ENCODE data around the gene IRF2BPL.
"Not testable (repeated sequence)": the region's sequence is repeated elsewhere in the genome, so short reads cannot be mapped to it uniquely, and the experiment has no call there.

IRF2BPL gene

GRCh38 chr14:77024171-77024691, 4.3 kb downstream of the IRF2BPL start:
- TF ChIP-seq CTCF (conservative IDR thresholded peaks at IDR 0.05; ENCODE audit: low read length): no peak
- DNase-seq (ENCODE audit: low read depth): no peak

GRCh38 chr14:77023001-77023996, 5.2 kb downstream of the IRF2BPL start:
- peak; percentile 40 for DNase-seq (ENCODE audit: low read depth)
- peak overlapping the region; percentile 89 for H3K4me3 ChIP-seq (ENCODE audit: low read length)
- TF ChIP-seq CTCF (conservative IDR thresholded peaks at IDR 0.05; ENCODE audit: low read length): peak; percentile 50

More at GRCh38 chr14:77024171-77024691, 4.3 kb downstream of the IRF2BPL start:
- H3K4me3 ChIP-seq (ENCODE audit: low read length): peak overlapping the region; percentile 89

- TF ChIP-seq CTCF (conservative IDR thresholded peaks at IDR 0.05; ENCODE audit: low read length): no peak
- no peak for DNase-seq (ENCODE audit: low read depth)
- H3K4me3 ChIP-seq (ENCODE audit: low read length): no peak overlapping the region
These were observed 6.2 kb downstream of the IRF2BPL start for GRCh38 chr14:77022236-77022852.

- not testable (repeated sequence) for DNase-seq (ENCODE audit: low read depth); H3K4me3 ChIP-seq (ENCODE audit: low read length)
These were observed 7.1 kb downstream of the IRF2BPL start for GRCh38 chr14:77021424-77021823.

- no peak for TF ChIP-seq CTCF (conservative IDR thresholded peaks at IDR 0.05; ENCODE audit: low read length)
- no peak overlapping the region for H3K4me3 ChIP-seq (ENCODE audit: low read length)
- peak; percentile 64 for DNase-seq (ENCODE audit: low read depth)
These were observed 9.7 kb downstream of the IRF2BPL start for GRCh38 chr14:77018785-77019184.

GRCh38 chr14:77017666-77018065, 10.8 kb downstream of the IRF2BPL start:
- no peak for DNase-seq (ENCODE audit: low read depth)
- TF ChIP-seq CTCF (conservative IDR thresholded peaks at IDR 0.05; ENCODE audit: low read length): no peak
- H3K4me3 ChIP-seq (ENCODE audit: low read length): no peak overlapping the region

GRCh38 chr14:77014734-77015133, 13.8 kb downstream of the IRF2BPL start:
- H3K4me3 ChIP-seq (ENCODE audit: low read length): no peak overlapping the region
- DNase-seq (ENCODE audit: low read depth): no peak
- TF ChIP-seq CTCF (conservative IDR thresholded peaks at IDR 0.05; ENCODE audit: low read length): no peak
